Activated CD4-positive, alpha-beta memory T cell treated with anti-CD3 and anti-CD28 coated beads, Interleukin-2, amount 10 ng/mL, durations not matched to agents 7 days and 5 days (primary cell): ENCODE results near the gene FRMD3. TPM values are rescaled to one million over a fixed set of nuclear protein-coding genes. Genes with fewer than 3 reads are reported as not detected.

Source experiments
- total RNA-seq, 2 experiments: library from RNA; stranded (reverse); gene quantifications; one replicate each; pipeline ENCODE4 v1.2.3, GENCODE V29; 2021

Gene FRMD3
- total RNA-seq, 2 experiments from 2014 or later: 0.23 to 0.30 TPM

Other genes with a start within 250 kb of the FRMD3 start
- gene IDNK, start 84.7 kb upstream of the FRMD3 start, total RNA-seq: 1 to 10 TPM; 8.2 to 9.0 TPM
- gene UBQLN1, start 169.6 kb upstream of the FRMD3 start, total RNA-seq: 100 to 1,000 TPM; 109 to 112 TPM